ENCODE results near the gene ANGEL2. TPM values are rescaled to one million over a fixed set of nuclear protein-coding genes. Genes with fewer than 3 reads are reported as not detected.

The ANGEL2 gene
- total RNA-seq, 1 donor from 2014 or later, result 14.8 TPM

GRCh38 chr1:212981571-212982328 lies 33.9 kb downstream of the ANGEL2 start:
- no peak overlapping the region for H3K4me3 ChIP-seq (ENCODE audit: low read depth, low read length)
- DNase-seq (ENCODE audit: low read depth), result no peak
- TF ChIP-seq, protein P1, sequence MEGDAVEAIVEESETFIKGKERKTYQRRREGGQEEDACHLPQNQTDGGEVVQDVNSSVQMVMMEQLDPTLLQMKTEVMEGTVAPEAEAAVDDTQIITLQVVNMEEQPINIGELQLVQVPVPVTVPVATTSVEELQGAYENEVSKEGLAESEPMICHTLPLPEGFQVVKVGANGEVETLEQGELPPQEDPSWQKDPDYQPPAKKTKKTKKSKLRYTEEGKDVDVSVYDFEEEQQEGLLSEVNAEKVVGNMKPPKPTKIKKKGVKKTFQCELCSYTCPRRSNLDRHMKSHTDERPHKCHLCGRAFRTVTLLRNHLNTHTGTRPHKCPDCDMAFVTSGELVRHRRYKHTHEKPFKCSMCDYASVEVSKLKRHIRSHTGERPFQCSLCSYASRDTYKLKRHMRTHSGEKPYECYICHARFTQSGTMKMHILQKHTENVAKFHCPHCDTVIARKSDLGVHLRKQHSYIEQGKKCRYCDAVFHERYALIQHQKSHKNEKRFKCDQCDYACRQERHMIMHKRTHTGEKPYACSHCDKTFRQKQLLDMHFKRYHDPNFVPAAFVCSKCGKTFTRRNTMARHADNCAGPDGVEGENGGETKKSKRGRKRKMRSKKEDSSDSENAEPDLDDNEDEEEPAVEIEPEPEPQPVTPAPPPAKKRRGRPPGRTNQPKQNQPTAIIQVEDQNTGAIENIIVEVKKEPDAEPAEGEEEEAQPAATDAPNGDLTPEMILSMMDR (conservative IDR thresholded peaks at IDR 0.05; ENCODE audit: low read depth, low read length), result no peak

GRCh38 chr1:212981025-212981495 lies 34.6 kb downstream of the ANGEL2 start:
- no peak for DNase-seq (ENCODE audit: low read depth)
- TF ChIP-seq, protein P1 (conservative IDR thresholded peaks at IDR 0.05; ENCODE audit: low read depth, low read length), result no peak
- no peak overlapping the region for H3K4me3 ChIP-seq (ENCODE audit: low read depth, low read length)

- H3K4me3 ChIP-seq (ENCODE audit: low read depth, low read length), result no peak overlapping the region
- DNase-seq (ENCODE audit: low read depth), result no peak
- TF ChIP-seq, protein P1 (conservative IDR thresholded peaks at IDR 0.05; ENCODE audit: low read depth, low read length), result peak; percentile 26
Observed at GRCh38 chr1:212980123-212980785, 35.4 kb downstream of the ANGEL2 start.

GRCh38 chr1:212979340-212980122 lies 36.1 kb downstream of the ANGEL2 start:
- TF ChIP-seq, protein P1 (conservative IDR thresholded peaks at IDR 0.05; ENCODE audit: low read depth, low read length), result no peak
- no peak for DNase-seq (ENCODE audit: low read depth)
- H3K4me3 ChIP-seq (ENCODE audit: low read depth, low read length), result no peak overlapping the region

- no peak overlapping the region for H3K4me3 ChIP-seq (ENCODE audit: low read depth, low read length)
- DNase-seq (ENCODE audit: low read depth), result no peak
- TF ChIP-seq, protein P1 (conservative IDR thresholded peaks at IDR 0.05; ENCODE audit: low read depth, low read length), result no peak
Observed at GRCh38 chr1:212977781-212978645, 37.7 kb downstream of the ANGEL2 start.

- TF ChIP-seq, protein P1 (conservative IDR thresholded peaks at IDR 0.05; ENCODE audit: low read depth, low read length), result no peak
- DNase-seq (ENCODE audit: low read depth), result no peak
- no peak overlapping the region for H3K4me3 ChIP-seq (ENCODE audit: low read depth, low read length)
Observed at GRCh38 chr1:212976586-212976985, 39.1 kb downstream of the ANGEL2 start.
